Thoracic aorta (tissue), 2 donors: ENCODE data around the gene BOK. TPM values are rescaled to one million over a fixed set of nuclear protein-coding genes. Genes with fewer than 3 reads are reported as not detected.

Experiments
- ATAC-seq: fragments of 150-250 bp; one replicate; pipeline ENCODE4 v1.8.0; 2017; ENCODE audit warnings: low read depth; ENCODE audit not compliant: insufficient number of reproducible peaks, low FRiP score
- DNase-seq: peaks from one replicate; pipeline ENCODE4 v3.0.0-alpha.2; 2020; ENCODE audit warnings: low spot score
- H3K27ac ChIP-seq, 2 donors: fragments of 200-600 bp; sonication (generic); 1 replicate in 1 of 2; 2 replicates in 1 of 2; pipeline ENCODE4 v1.5.1; 2016; ENCODE audit warnings: mild to moderate bottlenecking in 2 of 2, moderate library complexity in 2 of 2
- H3K27me3 ChIP-seq: fragments of 200-600 bp; sonication (generic); replicated peaks from 2 replicates; pipeline ENCODE4 v1.6.0; 2016; ENCODE audit warnings: mild to moderate bottlenecking; ENCODE audit not compliant: insufficient read depth
- H3K36me3 ChIP-seq: fragments of 200-600 bp; sonication (generic); one replicate; pipeline ENCODE4 v1.5.1; 2016
- H3K4me1 ChIP-seq, 2 donors: fragments of 200-600 bp; sonication (generic); 1 replicate in 1 of 2; 2 replicates in 1 of 2; pipeline versions ENCODE4 v1.5.1 to v1.6.0; 2016; ENCODE audit warnings: low read depth in 2 of 2, mild to moderate bottlenecking in 1 of 2; ENCODE audit not compliant: control insufficient read depth in 1 of 2
- H3K4me3 ChIP-seq: fragments of 200-600 bp; sonication (generic); 2 replicates; pipeline ENCODE4 v1.5.1; 2016; ENCODE audit warnings: mild to moderate bottlenecking
- H3K9me3 ChIP-seq: fragments of 200-600 bp; sonication (generic); 2 replicates; pipeline ENCODE4 v1.5.1; 2016
- total RNA-seq, 2 donors: library from RNA; depleted of rRNA; stranded (reverse); fragments of >200 nt; gene quantifications; one replicate each; pipeline versions ENCODE4 v1.1.0 to v1.2.3, GENCODE V29; 2016
- TF ChIP-seq, protein P1 (sequence below): fragments of 200-600 bp; sonication (generic); IDR thresholded peaks from one replicate; pipeline ENCODE4 v1.5.1; 2019; ENCODE audit warnings: antibody characterized with exemption

Gene BOK
- total RNA-seq, 2 donors from 2014 or later = 10.7 to 27.5 TPM

DNA sequence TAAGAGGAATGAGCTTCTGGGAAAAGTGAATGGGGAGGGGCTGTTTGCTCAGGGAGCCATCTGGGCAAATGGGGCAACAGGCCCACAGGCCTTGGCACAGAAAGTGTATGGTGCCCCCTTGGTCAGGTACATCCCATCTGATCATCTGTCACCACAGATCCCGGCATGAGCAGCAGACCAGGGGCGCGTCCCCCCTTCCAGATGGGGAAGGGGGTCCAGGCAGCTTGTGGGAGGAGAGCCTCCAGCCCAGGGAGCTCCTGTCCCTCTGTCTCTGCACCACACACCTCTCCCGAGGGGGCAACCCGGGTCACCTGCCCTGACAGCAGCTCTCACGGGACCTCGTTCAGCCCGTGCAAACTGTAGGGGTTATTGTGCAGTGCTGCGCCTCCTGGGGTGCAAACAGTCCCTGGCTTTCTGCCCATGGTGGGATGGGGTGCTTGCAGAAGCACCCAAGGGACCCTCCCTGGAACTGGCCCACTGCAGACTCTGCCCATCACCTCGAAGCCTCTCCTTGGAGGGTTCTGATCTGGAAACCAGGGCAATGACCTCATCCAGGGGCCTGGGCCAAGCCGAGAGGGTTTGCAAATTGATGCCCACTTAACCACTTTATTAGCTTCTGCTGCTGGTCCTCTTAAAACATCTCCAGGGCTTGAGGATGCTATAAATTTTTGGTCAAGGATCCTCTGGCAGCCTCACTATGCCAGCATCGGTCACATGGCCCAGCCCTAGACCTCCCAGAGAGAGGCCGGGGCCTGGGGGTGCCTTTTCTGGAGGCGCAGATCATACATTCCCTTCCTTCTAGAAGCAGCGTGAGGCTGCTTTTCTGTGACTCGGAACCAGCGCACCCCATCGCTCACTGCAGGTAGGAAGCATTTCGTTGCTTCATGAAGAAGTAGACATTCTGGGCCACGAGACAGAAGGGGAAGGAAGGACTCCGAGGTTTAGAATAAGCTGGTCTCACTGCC, 7.6 kb upstream of the BOK start:
- peaks cover 0 to 9% of the 10 kb centered on the region in 2 donors for H3K4me1 ChIP-seq
- H3K27ac ChIP-seq = no peak overlapping the region
- no peaks in the 10 kb centered on the region for H3K27me3 ChIP-seq
- H3K4me3 ChIP-seq = no peak overlapping the region
- no peak for DNase-seq
- H3K9me3 ChIP-seq = peaks cover 1% of the 10 kb centered on the region
- no peak for ATAC-seq
- TF ChIP-seq, protein P1, sequence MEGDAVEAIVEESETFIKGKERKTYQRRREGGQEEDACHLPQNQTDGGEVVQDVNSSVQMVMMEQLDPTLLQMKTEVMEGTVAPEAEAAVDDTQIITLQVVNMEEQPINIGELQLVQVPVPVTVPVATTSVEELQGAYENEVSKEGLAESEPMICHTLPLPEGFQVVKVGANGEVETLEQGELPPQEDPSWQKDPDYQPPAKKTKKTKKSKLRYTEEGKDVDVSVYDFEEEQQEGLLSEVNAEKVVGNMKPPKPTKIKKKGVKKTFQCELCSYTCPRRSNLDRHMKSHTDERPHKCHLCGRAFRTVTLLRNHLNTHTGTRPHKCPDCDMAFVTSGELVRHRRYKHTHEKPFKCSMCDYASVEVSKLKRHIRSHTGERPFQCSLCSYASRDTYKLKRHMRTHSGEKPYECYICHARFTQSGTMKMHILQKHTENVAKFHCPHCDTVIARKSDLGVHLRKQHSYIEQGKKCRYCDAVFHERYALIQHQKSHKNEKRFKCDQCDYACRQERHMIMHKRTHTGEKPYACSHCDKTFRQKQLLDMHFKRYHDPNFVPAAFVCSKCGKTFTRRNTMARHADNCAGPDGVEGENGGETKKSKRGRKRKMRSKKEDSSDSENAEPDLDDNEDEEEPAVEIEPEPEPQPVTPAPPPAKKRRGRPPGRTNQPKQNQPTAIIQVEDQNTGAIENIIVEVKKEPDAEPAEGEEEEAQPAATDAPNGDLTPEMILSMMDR = no peak
- no peaks in the 10 kb centered on the region for H3K36me3 ChIP-seq

DNA sequence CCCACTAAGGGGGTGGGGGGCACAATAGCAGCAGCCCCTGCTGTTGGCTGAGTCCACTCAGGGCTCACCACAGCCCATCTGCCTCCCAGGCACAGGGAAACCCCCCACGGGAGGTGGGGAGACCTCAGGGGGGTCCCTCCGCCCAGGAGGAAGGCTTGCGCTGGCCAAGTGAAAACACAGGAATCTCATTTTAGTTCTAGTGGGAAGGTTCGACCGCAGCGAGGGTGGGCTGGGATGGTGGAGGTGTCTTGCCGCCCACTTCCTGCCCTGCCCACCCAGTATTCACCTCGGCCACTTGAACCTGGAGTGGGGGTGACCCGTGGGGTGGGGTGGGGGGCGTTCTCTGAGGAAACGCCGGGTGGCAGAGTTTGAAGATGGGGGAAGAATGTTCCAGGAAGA, 6.9 kb upstream of the BOK start:
- Histone ChIP-seq H3K36me3 (no peaks in the 10 kb centered on the region), H3K27me3 (no peaks in the 10 kb centered on the region), H3K27ac (no peak overlapping the region), H3K4me3 (no peak overlapping the region), H3K4me1 (peaks cover 0 to 9% of the 10 kb centered on the region in 2 donors), H3K9me3 (peaks cover 8% of the 10 kb centered on the region)
- TF ChIP-seq, protein P1 = no peak
- DNase-seq (no peak), ATAC-seq (no peak)

DNA sequence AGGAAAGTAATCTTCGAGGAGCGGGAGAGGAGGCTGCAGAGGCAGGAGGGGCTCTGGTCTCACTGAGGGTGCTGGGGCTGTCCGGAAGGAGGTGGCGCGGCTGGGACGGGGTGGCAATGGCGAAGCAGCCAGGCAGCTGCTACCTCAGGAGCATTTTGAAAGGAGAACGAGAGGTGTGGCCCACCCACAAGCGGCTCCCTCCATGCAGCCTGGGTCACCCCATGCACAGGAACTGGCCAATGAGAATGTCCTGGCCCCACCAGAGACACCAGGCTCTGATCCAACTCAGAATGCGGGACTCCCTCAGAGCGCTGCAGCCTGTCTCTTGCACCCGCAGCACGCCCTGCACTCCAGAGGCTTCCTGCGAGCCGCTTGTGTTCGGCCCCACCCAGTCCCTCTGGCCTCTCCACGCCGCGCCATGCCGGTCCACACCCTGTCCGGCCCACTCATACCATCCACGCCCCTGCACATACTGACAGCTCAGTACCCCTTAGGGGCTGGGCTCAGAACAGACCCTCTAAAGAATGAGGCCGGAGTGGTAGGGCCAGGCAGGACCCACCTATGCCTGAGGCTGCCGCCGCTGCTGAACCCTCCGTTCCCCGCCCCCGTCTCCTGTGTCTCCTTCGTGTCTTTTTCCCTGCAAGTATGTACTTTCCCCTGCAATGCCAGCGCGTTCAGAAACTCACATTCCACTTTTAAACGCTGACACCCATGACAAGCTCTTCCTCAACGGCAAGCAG, 6.4 kb upstream of the BOK start:
- TF ChIP-seq, protein P1 = no peak
- Histone ChIP-seq H3K36me3 (no peaks in the 10 kb centered on the region), H3K27ac (no peak overlapping the region), H3K4me1 (peaks cover 0 to 4% of the 10 kb centered on the region in 2 donors), H3K27me3 (no peaks in the 10 kb centered on the region), H3K4me3 (no peak overlapping the region), H3K9me3 (peaks cover 13% of the 10 kb centered on the region)
- DNase-seq = no peak
- no peak for ATAC-seq

DNA sequence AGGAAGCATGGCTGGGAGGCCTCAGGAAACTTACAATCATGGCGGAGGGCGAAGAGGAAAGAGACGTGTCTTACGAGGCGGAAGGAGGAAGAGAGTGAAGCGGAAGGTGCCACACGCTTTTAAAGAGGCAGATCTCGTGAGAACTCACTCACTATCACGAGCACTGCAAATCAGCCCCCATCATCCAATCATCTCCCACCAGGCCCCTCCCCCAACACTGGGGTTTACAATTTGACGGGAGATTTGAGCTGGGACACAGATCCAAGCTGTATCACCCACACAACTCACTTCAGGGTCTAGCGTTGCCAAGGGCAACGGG, 5.1 kb upstream of the BOK start:
- peaks cover 17% of the 10 kb centered on the region for H3K9me3 ChIP-seq
- H3K27ac ChIP-seq = no peak overlapping the region
- H3K36me3 ChIP-seq = no peaks in the 10 kb centered on the region
- TF ChIP-seq, protein P1 = no peak
- H3K4me1 ChIP-seq = peaks cover 0 to 4% of the 10 kb centered on the region in 2 donors
- ATAC-seq (no peak), DNase-seq (no peak)
- H3K4me3 ChIP-seq = no peak overlapping the region
- no peaks in the 10 kb centered on the region for H3K27me3 ChIP-seq

DNA sequence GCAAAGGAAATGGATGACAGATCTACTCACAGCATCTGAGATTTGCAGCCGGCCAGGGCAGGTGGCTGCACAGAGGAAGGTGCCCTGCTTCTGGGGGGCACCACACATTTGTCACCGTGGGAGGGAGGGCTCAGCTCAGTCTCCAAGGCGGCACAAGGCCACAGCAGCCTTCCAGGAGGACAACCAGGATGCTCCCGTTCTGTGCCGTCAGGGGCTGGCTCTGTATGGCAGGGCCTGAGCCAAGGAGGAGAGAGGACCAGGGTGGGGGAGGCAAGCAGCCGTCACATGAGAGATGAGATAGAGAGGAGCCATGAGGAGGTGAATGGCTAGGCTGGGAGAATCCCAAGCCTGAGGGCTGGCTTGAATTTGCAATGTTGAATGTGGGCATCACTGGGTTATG, 4.6 kb upstream of the BOK start:
- peaks cover 17% of the 10 kb centered on the region for H3K9me3 ChIP-seq
- H3K4me1 ChIP-seq = peaks cover 0 to 5% of the 10 kb centered on the region in 2 donors
- no peaks in the 10 kb centered on the region for H3K27me3 ChIP-seq
- DNase-seq = no peak
- H3K36me3 ChIP-seq = no peaks in the 10 kb centered on the region
- H3K4me3 ChIP-seq = no peak overlapping the region
- TF ChIP-seq, protein P1 = no peak
- no peak for ATAC-seq
- no peak overlapping the region for H3K27ac ChIP-seq
